HG03521 (cell line): ENCODE results near the gene GAL.

Experiments
- ATAC-seq: cut with Tn5 transposase; IDR thresholded peaks from one replicate; pipeline ENCODE4 v1.9.1; 2021; ENCODE audit warnings: mild to moderate bottlenecking, moderate library complexity; ENCODE audit not compliant: unreplicated experiment

The GAL gene

DNA sequence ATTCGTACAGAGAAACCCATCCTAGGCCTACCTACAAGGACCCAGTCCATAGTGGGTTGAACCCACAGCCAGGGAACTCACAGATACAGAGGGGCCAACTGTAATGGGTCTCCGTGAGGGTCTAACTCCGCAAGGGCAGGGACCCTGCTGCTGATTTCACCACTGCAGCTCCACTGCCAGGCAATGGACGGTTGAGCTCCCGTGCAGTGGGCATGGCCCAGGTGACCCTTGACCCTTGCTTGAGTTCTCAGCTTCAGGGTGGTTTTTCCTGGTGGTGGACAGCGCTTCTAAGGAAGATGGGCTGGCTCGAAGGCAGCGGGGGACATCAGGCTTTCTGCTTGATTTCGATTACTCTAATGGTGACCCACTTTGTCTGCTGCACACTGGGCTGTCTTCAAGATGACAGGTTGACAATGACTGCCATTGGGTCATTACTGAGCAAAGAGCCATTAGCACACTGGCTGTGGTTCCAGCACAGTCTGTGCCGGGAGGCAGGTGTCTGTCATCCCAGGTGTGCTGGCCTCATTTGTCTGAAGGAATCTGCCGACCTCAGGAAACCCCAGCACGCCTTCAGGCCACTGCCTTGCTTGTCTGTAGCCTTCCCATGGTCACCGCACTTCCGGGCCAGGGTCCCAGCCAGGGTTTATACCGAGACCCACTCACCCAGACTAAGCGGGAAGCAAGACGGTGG, 3.7 kb upstream of the GAL start:
- ATAC-seq, result no peak

GRCh38 chr11:68682531-68682961, 1.8 kb upstream of the GAL start:
- ATAC-seq, result no peak

DNA sequence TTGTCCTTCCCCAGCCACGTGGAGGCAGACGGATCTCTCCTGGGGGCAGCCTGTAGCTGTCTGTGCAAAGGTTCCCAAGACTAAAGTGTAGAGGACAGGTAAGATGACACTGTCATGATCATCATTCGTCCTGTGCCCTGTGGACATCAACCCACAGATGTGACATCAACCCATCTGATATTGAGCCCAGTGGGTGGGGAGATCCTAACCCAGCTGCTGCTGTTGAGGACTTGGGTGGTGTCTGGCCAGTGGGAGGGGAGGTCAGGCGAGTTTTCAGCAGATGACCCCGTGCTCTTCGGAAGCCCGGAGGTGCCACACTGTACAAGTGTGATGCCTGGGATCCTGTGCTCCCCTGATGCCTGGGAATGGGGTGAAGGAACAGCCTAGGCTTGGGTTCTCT, 1.2 kb upstream of the GAL start:
- ATAC-seq, result no peak

- ATAC-seq, result no peak
Observed at GRCh38 chr11:68683536-68684384, 584 bp upstream of the GAL start.

- no peak for ATAC-seq
Observed at GRCh38 chr11:68685656-68686380, 1.5 kb downstream of the GAL start.

DNA sequence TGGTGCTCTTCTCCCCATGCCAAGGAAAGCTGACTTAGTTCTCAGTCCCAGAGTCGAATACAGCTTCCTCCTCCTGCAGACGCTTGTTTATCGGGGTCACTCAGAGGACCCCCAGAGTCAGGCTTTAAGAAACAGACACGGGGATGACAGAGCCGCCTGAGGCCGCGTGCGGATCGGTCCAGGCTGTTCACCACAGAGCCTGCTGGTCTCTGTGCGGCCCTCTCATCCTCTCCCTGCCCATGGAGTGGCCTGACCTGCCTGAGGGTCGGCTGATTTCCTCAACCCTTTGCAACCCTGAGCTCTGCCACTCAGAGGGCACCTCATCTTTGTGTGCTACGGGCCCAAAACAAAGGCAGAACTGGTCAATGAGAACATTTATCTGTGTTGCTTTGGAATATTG, 2.1 kb downstream of the GAL start:
- no peak for ATAC-seq

DNA sequence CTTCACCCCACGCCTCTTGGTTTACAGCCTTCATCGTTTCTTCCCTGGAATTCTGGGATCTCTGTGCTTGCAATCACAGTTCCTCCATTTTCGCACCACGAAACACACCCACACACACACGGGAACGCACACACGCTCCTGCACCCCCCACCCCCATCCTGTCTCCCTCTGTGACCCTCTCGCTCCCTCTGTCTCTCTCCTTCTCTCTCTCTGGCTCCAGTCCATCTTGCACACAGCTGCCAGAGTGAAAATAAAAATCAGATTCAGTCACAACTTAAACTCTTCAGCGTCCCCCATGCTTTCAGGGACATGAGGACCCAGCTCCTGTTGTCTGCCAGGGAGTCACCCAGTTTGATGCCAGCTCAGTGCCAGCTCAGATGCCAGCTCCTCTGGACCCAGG, 3.0 kb downstream of the GAL start:
- no peak for ATAC-seq

GRCh38 chr11:68687986-68688385, 3.6 kb downstream of the GAL start:
- no peak for ATAC-seq

DNA sequence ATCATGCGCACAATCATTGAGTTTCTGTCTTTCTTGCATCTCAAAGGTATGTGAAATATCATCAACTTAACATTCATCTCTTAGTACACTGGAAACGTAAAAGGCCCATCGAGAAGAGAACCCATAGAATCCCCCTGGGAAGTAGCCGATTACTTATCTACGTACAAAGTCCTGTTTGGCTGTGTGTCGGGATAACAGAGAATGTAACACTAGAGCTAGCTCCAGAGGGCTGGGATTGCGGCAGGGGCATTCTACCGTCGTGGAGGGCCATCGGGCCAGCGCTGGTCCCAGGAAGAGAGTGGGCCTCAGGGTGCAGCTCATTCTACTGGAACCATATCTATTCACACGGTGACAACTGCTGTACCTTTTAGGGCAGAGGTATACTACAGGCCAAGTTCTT, 4.5 kb downstream of the GAL start:
- no peak for ATAC-seq

DNA sequence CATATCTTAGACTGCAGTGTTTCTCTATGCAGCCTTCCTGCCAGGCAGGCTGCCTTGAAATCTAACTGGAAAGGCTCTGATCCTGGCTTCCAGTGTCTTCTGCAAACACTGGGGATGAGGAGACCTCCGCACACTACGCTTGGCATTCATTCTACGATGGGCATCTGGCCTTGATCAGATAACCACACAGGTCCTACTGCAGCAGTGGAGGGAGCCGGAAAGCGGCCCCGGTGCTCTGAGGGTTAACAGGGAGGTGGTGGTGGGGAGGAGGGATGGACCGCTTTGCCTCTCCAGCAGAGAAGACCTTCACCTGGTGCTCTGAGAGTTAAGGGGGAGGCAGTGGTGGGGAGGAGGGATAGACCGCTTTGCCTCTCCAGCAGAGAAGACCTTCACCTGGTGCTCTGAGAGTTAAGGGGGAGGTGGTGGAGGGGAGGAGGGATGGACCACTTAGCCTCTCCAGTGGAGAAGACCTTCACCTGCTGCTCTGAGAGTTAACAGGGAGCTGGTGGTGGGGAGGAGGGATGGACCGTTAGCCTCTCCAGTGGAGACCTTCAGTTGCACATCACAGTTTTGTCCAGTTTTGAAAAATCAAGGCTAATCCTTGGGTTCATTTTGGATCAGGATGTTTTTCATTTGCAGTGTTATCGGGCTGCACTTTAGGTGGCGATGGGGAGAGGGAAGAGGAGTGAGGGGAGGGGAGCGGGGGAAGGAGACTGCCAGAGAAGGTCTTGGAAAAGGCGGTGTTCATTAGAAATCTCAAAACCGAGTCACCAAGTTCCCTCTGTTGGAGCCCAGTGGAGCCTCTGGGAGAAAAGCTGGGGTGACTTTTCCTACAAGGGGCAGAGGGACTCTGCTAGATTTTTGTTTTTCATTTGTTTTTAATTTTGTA, 5.6 kb downstream of the GAL start:
- no peak for ATAC-seq

DNA sequence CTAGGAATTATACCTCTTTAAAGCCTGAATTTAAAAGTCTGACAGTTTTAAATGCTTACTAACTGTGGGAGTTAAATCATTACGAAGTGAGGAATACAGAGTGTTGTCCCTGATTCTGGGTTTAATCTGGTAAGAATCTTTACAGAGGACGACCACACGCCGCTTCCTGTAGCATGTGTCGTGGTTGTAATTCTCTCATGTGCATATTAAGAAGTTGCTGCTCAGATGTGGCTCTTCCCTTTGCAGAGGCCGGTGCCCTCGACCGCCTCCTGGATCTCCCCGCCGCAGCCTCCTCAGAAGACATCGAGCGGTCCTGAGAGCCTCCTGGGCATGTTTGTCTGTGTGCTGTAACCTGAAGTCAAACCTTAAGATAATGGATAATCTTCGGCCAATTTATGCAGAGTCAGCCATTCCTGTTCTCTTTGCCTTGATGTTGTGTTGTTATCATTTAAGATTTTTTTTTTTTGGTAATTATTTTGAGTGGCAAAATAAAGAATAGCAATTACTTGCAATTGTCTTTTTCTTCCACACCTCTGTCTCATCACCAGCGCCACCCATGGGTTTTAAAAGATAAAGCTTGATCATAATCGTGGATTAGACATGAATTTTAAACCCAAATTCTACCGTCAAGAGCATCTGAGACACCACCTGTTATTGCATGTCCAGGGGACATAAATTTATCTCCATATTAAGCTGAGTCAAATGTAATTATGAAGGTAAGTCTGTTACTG, 6.5 kb downstream of the GAL start:
- ATAC-seq, result no peak

DNA sequence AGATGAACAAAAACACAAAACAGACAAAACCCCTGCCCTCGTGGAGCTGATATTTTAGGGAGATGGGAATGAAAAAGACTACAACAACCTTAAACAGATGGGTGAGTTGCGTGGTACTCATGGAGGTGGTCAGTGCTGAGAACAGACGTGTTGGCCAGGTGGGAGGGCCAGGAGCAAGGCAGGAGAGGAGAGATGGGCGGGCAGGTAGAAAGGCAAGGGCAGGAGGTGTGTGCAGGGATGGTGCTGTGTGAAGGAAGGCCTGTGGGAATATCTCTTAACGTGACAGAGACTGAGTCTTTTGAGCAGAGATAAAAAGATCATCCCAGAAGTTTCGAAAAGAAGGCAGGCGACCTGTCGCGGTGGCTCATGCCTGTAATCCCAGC, 7.0 kb downstream of the GAL start:
- no peak for ATAC-seq

DNA sequence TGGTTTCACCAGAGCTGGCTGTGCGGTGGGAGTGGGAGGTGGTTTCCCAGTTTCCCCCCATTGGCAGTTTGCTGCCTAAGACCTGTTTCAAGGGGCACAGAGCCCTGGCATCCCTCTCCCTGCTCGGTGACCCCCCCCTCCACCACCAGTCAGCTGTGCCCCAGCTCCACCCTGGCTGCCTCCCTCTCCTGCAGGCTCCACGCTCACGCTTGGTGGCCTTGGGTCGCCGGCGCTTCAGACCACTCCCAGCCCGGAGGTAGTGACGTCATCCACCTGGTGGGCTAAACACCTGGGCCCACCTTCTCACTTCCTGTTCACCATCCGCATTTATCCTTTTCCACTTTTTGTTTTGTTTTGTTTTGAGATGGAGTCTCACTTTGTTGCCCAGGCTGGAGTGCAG, 7.8 kb downstream of the GAL start:
- no peak for ATAC-seq

- ATAC-seq, result no peak
Observed at GRCh38 chr11:68692871-68693483, 8.6 kb downstream of the GAL start.

DNA sequence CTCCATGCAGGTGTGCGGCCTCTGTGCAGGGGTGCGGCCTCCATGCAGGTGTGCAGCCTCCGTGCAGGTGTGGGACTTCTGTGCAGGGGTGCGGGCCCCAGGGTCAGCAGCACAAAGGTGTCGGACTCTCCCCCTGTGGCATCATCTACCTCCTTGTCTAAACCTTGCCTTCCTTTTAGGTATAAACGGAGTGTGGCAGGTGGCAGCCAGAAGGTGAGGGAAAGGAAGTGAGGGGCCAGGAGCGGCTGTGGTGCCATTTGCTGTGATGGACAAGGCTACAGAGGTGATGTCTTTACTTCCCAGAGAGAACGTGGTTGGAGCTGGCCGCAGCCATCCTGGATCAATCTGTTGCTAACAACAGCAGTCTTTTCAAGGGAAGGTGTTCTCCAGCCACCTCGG, 9.1 kb downstream of the GAL start:
- ATAC-seq, result no peak

GRCh38 chr11:68694431-68695297, 10.3 kb downstream of the GAL start:
- no peak for ATAC-seq

DNA sequence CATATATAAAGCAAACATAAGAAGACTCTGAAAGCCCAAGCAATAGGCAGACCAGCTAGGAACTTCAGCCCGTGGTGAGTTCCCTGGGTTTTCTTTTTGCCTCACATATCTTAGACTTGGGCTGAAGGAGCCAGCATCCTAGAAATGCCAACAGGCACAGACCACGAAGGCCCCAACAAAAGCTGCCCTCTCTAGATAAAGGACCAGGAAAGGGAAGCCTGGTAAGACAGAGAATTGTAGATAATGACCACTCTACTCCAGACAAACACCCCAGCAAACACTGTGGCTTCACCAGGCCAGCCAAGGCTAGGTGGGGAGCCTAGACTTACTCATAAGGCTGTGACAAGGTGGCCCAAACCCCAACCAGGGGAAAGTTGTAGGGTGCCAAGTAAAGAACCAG, 11.2 kb downstream of the GAL start:
- ATAC-seq, result no peak

DNA sequence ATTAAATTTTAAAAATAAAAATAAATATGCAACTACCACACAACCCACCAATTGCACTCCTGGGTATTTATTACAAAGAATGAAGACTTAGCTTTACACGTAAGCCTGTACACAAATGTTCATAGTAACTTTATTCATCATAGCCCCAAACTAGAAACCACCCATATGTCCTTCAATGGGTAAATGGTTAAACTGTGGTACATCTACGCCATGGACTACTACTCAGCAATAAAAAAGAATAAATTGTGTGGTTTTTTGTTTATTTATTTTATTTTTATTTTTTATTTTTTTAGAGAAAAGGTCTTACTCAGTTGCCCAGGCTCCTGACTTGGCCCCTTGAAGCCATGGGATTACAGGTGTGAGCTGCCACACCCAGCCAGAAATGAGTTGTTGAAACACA, 14.6 kb downstream of the GAL start:
- ATAC-seq, result no peak

- ATAC-seq, result no peak
Observed at GRCh38 chr11:68704887-68705286, 20.5 kb downstream of the GAL start.
